Nasal cavity respiratory epithelium epithelial cell of viscerocranial mucosa (primary cell): ENCODE measurements around the gene CHKA. TPM values are rescaled to one million over a fixed set of nuclear protein-coding genes. Genes with fewer than 3 reads are reported as not detected.

Experiments used
- total RNA-seq: library from RNA; depleted of rRNA; stranded (reverse); fragments of >200 nt; gene quantifications from 2 replicates; pipeline ENCODE4 v1.2.3, GENCODE V29; 2014

The CHKA gene
- total RNA-seq: 4.1 and 8.4 TPM in 2 replicates

GRCh38 chr11:68121067-68121899 lies at the start of gene CHKA:
TSS of gene CHKA (minus strand) at chr11:68121388. CDS start at chr11:68121177, 211 bp downstream.

GRCh38 chr11:68038718-68039525 lies 82.3 kb downstream of the CHKA start, which contains the start of gene TCIRG1:
TSS of gene TCIRG1 (plus strand) at chr11:68039025. CDS start at chr11:68041272, 2,247 bp downstream.

DNA sequence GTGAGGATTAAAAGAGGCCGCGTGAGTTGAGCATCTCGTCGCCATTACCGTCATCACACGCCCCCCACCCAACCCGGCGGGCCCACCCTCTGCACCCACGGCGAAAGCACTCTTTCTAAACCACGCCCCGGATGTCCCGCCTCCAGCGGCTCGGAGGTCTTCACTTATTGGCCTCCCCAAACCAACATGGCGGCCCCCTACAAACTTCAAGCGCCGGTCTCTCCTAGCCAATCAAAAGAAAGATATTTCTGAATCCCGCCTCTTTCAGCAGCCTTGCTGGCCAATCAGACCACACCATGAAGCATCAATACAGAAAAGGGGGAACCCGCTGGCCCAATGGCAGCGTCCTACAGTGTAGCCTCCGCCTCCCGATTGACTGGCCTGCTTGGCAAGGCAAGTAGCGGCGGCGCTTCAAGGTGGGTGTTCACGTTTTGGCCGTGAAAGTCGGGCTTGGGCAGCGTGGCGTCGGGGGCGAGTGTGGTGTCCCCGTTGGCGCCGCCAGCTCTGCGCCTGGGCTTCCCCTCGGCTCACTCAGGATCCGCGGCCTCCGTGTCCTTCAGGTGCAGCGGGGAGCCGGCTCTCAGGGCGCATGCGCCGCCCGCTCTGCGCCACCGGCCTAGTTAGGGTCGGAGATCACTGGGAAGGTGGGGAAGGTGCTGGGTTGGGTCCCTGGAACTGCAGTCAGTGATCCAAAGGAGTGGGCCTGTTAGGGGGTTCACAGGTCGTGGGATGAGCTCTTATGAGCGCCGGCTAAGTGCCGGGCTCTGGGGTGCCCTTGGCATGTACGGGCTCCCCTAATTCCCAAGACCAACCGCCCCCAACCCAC lies 90.7 kb downstream of the CHKA start, which contains the start of gene NDUFS8:
NDUFS8 (plus strand) TSS at position 364 of the 826 bp plus-strand sequence. CDS start 1,471 bp downstream, outside the sequence.

DNA sequence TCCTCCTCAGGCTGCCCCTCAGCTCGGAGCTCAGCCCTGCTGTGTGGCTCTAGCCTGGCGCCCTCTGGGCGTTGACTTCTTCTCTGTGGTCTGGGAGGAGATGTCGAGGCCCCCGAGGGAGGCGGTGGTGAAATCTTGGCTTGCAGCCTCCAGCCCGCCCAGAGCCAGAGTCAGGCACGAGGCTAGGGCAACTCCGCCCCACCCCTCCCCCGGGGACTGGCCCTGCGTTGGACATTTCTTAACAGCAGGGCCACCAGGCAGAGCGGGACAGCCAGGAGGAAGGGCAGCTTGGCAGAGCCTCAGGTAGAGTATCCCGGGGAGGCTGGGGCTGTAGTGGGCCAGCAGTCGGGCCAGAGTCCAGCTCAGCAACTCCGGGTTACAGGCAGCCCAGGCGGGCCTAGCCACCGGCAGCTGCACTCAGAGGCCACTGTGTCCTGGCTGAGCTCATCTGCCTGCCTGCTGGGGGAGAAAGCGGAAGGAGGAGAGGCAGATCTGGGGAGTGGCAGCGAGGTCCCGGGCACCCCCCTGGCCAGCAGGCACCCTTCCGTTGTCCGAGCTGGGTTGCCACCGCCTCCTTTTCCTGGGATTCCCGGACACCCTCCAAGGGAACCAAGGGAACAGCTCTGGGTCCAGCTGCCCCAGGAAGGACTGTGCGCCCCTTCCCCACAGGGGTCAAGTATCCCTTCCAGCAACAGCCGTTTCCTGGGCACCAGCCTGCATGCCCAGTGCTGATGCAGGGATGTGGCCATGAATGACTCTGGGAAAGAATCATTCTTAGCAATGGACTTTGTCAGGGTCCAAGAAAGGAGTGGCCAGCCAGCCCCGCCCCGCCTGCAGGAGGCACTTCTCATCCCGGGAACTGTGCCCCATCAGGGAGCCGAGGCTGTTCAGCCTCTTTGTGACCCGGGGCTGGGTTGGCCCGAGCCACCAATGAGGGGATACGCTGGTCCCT lies 110.8 kb downstream of the CHKA start, which contains the start of gene ALDH3B1:
ALDH3B1 (plus strand) TSS at position 238 of the 952 bp plus-strand sequence. CDS start 4,971 bp downstream, outside the sequence.

GRCh38 chr11:68003846-68004550 lies 117.2 kb downstream of the CHKA start, which contains the start of gene UNC93B1:
TSS of gene UNC93B1 (minus strand) at chr11:68004097. CDS start at chr11:68004043, 54 bp downstream.

Other genes starting within 250 kb of the CHKA start
- 26.3 and 29.1 TPM in 2 replicates for gene UNC93B1, start 117.3 kb downstream of the CHKA start, total RNA-seq
- gene ALDH3B1, start 111.1 kb downstream of the CHKA start, total RNA-seq: 1.0 and 3.0 TPM in 2 replicates
- gene NDUFS8, start 90.7 kb downstream of the CHKA start, total RNA-seq: 97.7 and 109 TPM in 2 replicates
- 21.5 and 53.5 TPM in 2 replicates for gene TCIRG1, start 82.4 kb downstream of the CHKA start, total RNA-seq
- gene KMT5B, start 91.9 kb upstream of the CHKA start, total RNA-seq: 41.7 and 47.4 TPM in 2 replicates
- 25.6 and 29.2 TPM in 2 replicates for gene C11orf24, start 150.6 kb upstream of the CHKA start, total RNA-seq
- 20.8 and 87.1 TPM in 2 replicates for gene LRP5, start 191.2 kb upstream of the CHKA start, total RNA-seq